H1 (cell line): ENCODE results near the gene MSL1. TPM values are rescaled to one million over a fixed set of nuclear protein-coding genes. Genes with fewer than 3 reads are reported as not detected.

Experiments used
- CTCF ChIA-PET: fragments of 300-600 bp; sonication (Branson Sonifier 250); formaldehyde crosslinking; loops from one replicate; lab custom pipeline; 2021; ENCODE audit not compliant: partially characterized antibody; lab: Charles Lee
- POLR2A ChIA-PET: fragments of 300-600 bp; sonication (Branson Sonifier 250); formaldehyde crosslinking; loops from one replicate; lab custom pipeline; 2021; ENCODE audit warnings: inconsistent platforms; ENCODE audit not compliant: partially characterized antibody; lab: Charles Lee
- DNase-seq, 2 experiments: peaks; one replicate each; pipeline versions ENCODE4 v3.0.0 to v3.0.0-alpha.2; 2010 to 2022; ENCODE audit warnings: low spot score in 2 of 2, low read depth in 1 of 2, mixed read lengths in 1 of 2
- FAIRE-seq: peaks from 2 replicates; lab custom pipeline; 2011; peaks lifted over from hg19 to GRCh38; lab: Jason Lieb, UNC
- H2AFZ ChIP-seq: 2 replicates; pipeline ENCODE4 v1.8.1; 2012; ENCODE audit warnings: low read length, inconsistent platforms
- H2AK5ac ChIP-seq: 2 replicates; pipeline ENCODE4 v1.6.1; 2013; ENCODE audit warnings: low read depth, low read length
- H2BK120ac ChIP-seq: replicated peaks from 2 replicates; pipeline ENCODE3; 2013; ENCODE audit warnings: low read depth, low read length, inconsistent platforms
- H2BK12ac ChIP-seq: 2 replicates; pipeline ENCODE4 v1.6.1; 2013; ENCODE audit warnings: low read depth, low read length
- H2BK15ac ChIP-seq: 2 replicates; pipeline ENCODE4 v1.6.1; 2013; ENCODE audit warnings: low read length
- H2BK20ac ChIP-seq: 2 replicates; pipeline ENCODE4 v1.6.1; 2013; ENCODE audit warnings: low read length
- H2BK5ac ChIP-seq: 2 replicates; pipeline ENCODE4 v1.6.1; 2013; ENCODE audit warnings: low read depth, low read length
- H3K14ac ChIP-seq: 2 replicates; pipeline ENCODE4 v1.6.1; 2013; ENCODE audit warnings: inconsistent platforms; ENCODE audit not compliant: insufficient read length
- H3K18ac ChIP-seq: 2 replicates; pipeline ENCODE4 v1.6.1; 2013; ENCODE audit warnings: low read length; ENCODE audit errors: extremely low read depth
- H3K23ac ChIP-seq: 2 replicates; pipeline ENCODE4 v1.6.1; 2013; ENCODE audit warnings: inconsistent platforms; ENCODE audit not compliant: insufficient read length
- H3K23me2 ChIP-seq: 2 replicates; pipeline ENCODE4 v1.6.1; 2013; ENCODE audit warnings: low read depth, low read length
- H3K27ac ChIP-seq: 2 replicates; pipeline ENCODE4 v1.6.1; 2011; ENCODE audit warnings: low read depth, low read length, inconsistent platforms
- H3K27me3 ChIP-seq, 4 experiments: replicated peaks in 1 of 4; 1 replicate in 1 of 4; 2 replicates in 3 of 4; pipeline versions ENCODE4 v1.6.1 to v1.8.1; 2011 to 2013; ENCODE audit warnings: low read length in 3 of 4, mild to moderate bottlenecking in 3 of 4, inconsistent platforms in 2 of 4, mixed read lengths in 2 of 4, moderate library complexity in 1 of 4; ENCODE audit not compliant: control insufficient read depth in 3 of 4, insufficient read depth in 3 of 4; ENCODE audit errors: extremely low read depth in 1 of 4
- H3K36me3 ChIP-seq, 4 experiments: 2 replicates each; pipeline versions ENCODE4 v1.6.1 to v1.8.1; 2011 to 2013; ENCODE audit warnings: mild to moderate bottlenecking in 4 of 4, low read length in 3 of 4, moderate library complexity in 2 of 4, control low read depth in 1 of 4, inconsistent platforms in 1 of 4; ENCODE audit not compliant: insufficient read depth in 4 of 4, control insufficient read depth in 2 of 4
- H3K4ac ChIP-seq: replicated peaks from 2 replicates; pipeline ENCODE3; 2013; ENCODE audit warnings: low read length, low read depth, mixed read lengths, inconsistent platforms; ENCODE audit not compliant: insufficient read length
- H3K4me1 ChIP-seq, 4 experiments: replicated peaks in 1 of 4; 1 replicate in 1 of 4; 2 replicates in 3 of 4; pipeline versions ENCODE4 v1.6.1 to v1.8.1; 2011 to 2013; ENCODE audit warnings: low read length in 3 of 4, inconsistent platforms in 2 of 4, mixed read lengths in 1 of 4; ENCODE audit not compliant: insufficient read depth in 4 of 4, control insufficient read depth in 3 of 4
- H3K4me2 ChIP-seq, 2 experiments: 2 replicates each; pipeline versions ENCODE4 v1.6.1 to v1.8.1; 2011 to 2013; ENCODE audit warnings: low read depth in 2 of 2, low read length in 2 of 2, control low read depth in 1 of 2, inconsistent platforms in 1 of 2, mild to moderate bottlenecking in 1 of 2; ENCODE audit not compliant: insufficient read depth in 1 of 2
- H3K4me3 ChIP-seq, 4 experiments: fragments of 200-600, 300-600 bp in 1 of 4; sonication (generic), shearing (Covaris generic), sonication (Bioruptor Twin) in 1 of 4; 2 replicates each; pipeline versions ENCODE4 v1.5.1 to v1.8.1; 2011 to 2016; ENCODE audit warnings: low read length in 4 of 4, low read depth in 3 of 4, control low read depth in 2 of 4, inconsistent platforms in 2 of 4, mild to moderate bottlenecking in 2 of 4, mixed read lengths in 1 of 4, moderate library complexity in 1 of 4; ENCODE audit not compliant: insufficient read depth in 2 of 4; ENCODE audit errors: extremely low read depth in 1 of 4
- H3K56ac ChIP-seq: replicated peaks from 2 replicates; pipeline ENCODE3; 2013; ENCODE audit warnings: low read depth, mild to moderate bottlenecking, mixed read lengths, low read length, inconsistent platforms; ENCODE audit not compliant: insufficient read length
- H3K79me1 ChIP-seq: 2 replicates; pipeline ENCODE4 v1.6.1; 2013; ENCODE audit warnings: low read depth, low read length, control low read depth
- H3K79me2 ChIP-seq, 2 experiments: 2 replicates each; pipeline versions ENCODE4 v1.6.1 to v1.8.1; 2012 to 2013; ENCODE audit warnings: low read length in 2 of 2, mild to moderate bottlenecking in 2 of 2, inconsistent platforms in 1 of 2; ENCODE audit not compliant: insufficient read depth in 2 of 2, control insufficient read depth in 1 of 2
- H3K9ac ChIP-seq, 4 experiments: replicated peaks in 1 of 4; 1 replicate in 1 of 4; 2 replicates in 3 of 4; pipeline versions ENCODE4 v1.6.1 to v1.8.1; 2011 to 2013; ENCODE audit warnings: low read depth in 3 of 4, low read length in 3 of 4, control low read depth in 2 of 4, mild to moderate bottlenecking in 2 of 4, moderate library complexity in 2 of 4, inconsistent platforms in 1 of 4; ENCODE audit errors: extremely low read depth in 1 of 4
- H3K9me3 ChIP-seq, 2 experiments: 2 replicates each; pipeline versions ENCODE4 v1.6.1 to v1.8.1; 2012 to 2013; ENCODE audit warnings: mild to moderate bottlenecking in 2 of 2, moderate library complexity in 2 of 2, control low read depth in 1 of 2, inconsistent platforms in 1 of 2, low read depth in 1 of 2, low read length in 1 of 2, mixed read lengths in 1 of 2; ENCODE audit not compliant: insufficient read depth in 2 of 2
- H4K20me1 ChIP-seq, 2 experiments: replicated peaks in 1 of 2; 2 replicates each; pipeline versions ENCODE3 to v1.8.1; 2011 to 2013; ENCODE audit warnings: inconsistent platforms in 2 of 2, low read length in 2 of 2, mild to moderate bottlenecking in 1 of 2; ENCODE audit not compliant: insufficient read depth in 2 of 2, control insufficient read depth in 1 of 2
- H4K5ac ChIP-seq: 2 replicates; pipeline ENCODE4 v1.6.1; 2013; ENCODE audit warnings: low read length, low read depth, mixed read lengths, inconsistent platforms; ENCODE audit not compliant: insufficient read length
- H4K8ac ChIP-seq: 2 replicates; pipeline ENCODE4 v1.8.0; 2013; ENCODE audit warnings: mild to moderate bottlenecking, moderate library complexity, low read length, inconsistent platforms; ENCODE audit not compliant: insufficient read depth; ENCODE audit errors: extremely low read depth
- H4K91ac ChIP-seq: replicated peaks from 2 replicates; pipeline ENCODE3; 2013; ENCODE audit warnings: low read length, mixed read lengths, inconsistent platforms; ENCODE audit not compliant: insufficient read length
- KDM1A ChIP-seq: fragments of 200-600, 300-600 bp; sonication (generic); IDR thresholded peaks from 2 replicates; pipeline ENCODE4 v1.7.1; 2016; ENCODE audit warnings: mild to moderate bottlenecking, low read length, borderline replicate concordance
- KDM4A ChIP-seq: IDR thresholded peaks from one replicate; pipeline ENCODE4 v1.7.1; 2012; ENCODE audit warnings: low read depth, mild to moderate bottlenecking, moderate library complexity, low read length, inconsistent platforms; ENCODE audit not compliant: severe bottlenecking
- WGBS, 2 experiments: shearing (Covaris generic) in 1 of 2; methylation state at CpG; one replicate each; pipeline versions ENCODE4 v1.1.6 to v1.1.7; 2013 to 2015; ENCODE audit warnings: low lambda C conversion rate in 2 of 2, mixed read lengths in 2 of 2, inconsistent platforms in 1 of 2, low coverage in 1 of 2, missing lambda C conversion rate in 1 of 2; ENCODE audit not compliant: insufficient replicate concordance in 2 of 2, insufficient coverage in 1 of 2, insufficient read length in 1 of 2; ENCODE audit errors: extremely low coverage in 1 of 2, missing lambda C conversion rate in 1 of 2; 5-methylcytosine and 5-hydroxymethylcytosine counted together
- polyA plus RNA-seq, 7 experiments: library from polyadenylated mRNA; depleted of rRNA in 3 of 7; stranded (reverse) in 5 of 7; unstranded in 2 of 7; fragments of >200 nt in 5 of 7; fragments of 200-250 nt in 2 of 7; gene quantifications; 1 replicate in 5 of 7; 2 replicates in 1 of 7; 4 replicates in 1 of 7; pipeline versions ENCODE4 v1.2.1 to v1.2.3, GENCODE V29; 2011 to 2013; ENCODE audit warnings: missing spikeins in 2 of 7, mixed read lengths in 2 of 7
- total RNA-seq: library from RNA; stranded (reverse); fragmentation: NEBNext Ultra II Directional; extraction: Animal tissue kit (Norgen Biotek cat#: 25700); gene quantifications from 2 replicates; pipeline ENCODE4 v1.2.1, GENCODE V29; 2021

Gene MSL1
- total and polyA plus RNA-seq, 2 of the 8 experiments (the other 6 are each of a cell fraction or from before 2014, with no cell fraction given), result 24.1 to 66.5 TPM

- no peak overlapping the region for H3K18ac ChIP-seq
- no peaks in the 10 kb centered on the region for H3K27me3 ChIP-seq
- H3K4me2 ChIP-seq, result no peak overlapping the region
- CTCF ChIA-PET, result interaction anchor here (0.7 to 8.9 kb wide), 14 partner anchors 14 to 171 kb away, joined by 3 to 135 read pairs (median 21); partner anchors contain the start of genes CSF3 and MSL1
- no peaks in the 10 kb centered on the region for H3K9me3 ChIP-seq
- POLR2A ChIA-PET, result interaction anchor here (0.6 to 16.7 kb wide), 10 partner anchors 8 to 1581 kb away, joined by 3 to 399 read pairs (median 5); partner anchors contain the start of genes CASC3, MED24, MSL1 and NR1D1
- peaks cover 0 to 4% of the 10 kb centered on the region in 2 experiments; a peak in 3 of 4 replicates for H3K79me2 ChIP-seq
- H3K27ac ChIP-seq, result no peak overlapping the region
- H2BK12ac ChIP-seq, result no peak overlapping the region
- H3K4me1 ChIP-seq, result peaks cover 18 to 33% (median 26%) of the 10 kb centered on the region in 4 experiments
- H3K23me2 ChIP-seq, result no peaks in the 10 kb centered on the region
- H2AFZ ChIP-seq, result no peak overlapping the region
- no peak overlapping the region for H3K4ac ChIP-seq
- H3K79me1 ChIP-seq, result peaks cover 2% of the 10 kb centered on the region; the same call in 1 of the 2 replicates
- H4K8ac ChIP-seq, result no peak overlapping the region
- H3K56ac ChIP-seq, result no peak overlapping the region
- no peak overlapping the region for H2AK5ac ChIP-seq
- H3K4me3 ChIP-seq, result no peak overlapping the region
- no peak overlapping the region for H2BK5ac ChIP-seq
- no peaks in the 10 kb centered on the region for H4K20me1 ChIP-seq
- H4K5ac ChIP-seq, result no peak overlapping the region
- TF ChIP-seq KDM4A (no peak), KDM1A (0 out of 2 replicates have a peak, but pooled peaks have one; percentile 76)
- FAIRE-seq (no peak), DNase-seq (no peak)
- no peak overlapping the region for H4K91ac ChIP-seq
- no peak overlapping the region; a peak in 1 of 7 replicates for H3K9ac ChIP-seq
- H2BK120ac ChIP-seq, result no peak overlapping the region
- WGBS, 2 experiments, result 67% methylated on average over 2 of the region's 2 CpGs; no CpG with 5 or more reads in 1 of the 2 experiments
- H3K36me3 ChIP-seq, result peaks cover 0 to 3% (median 0%) of the 10 kb centered on the region in 4 experiments; a peak in 1 of 8 replicates
- no peak overlapping the region for H2BK20ac ChIP-seq
- no peak overlapping the region for H2BK15ac ChIP-seq
- H3K23ac ChIP-seq, result no peak overlapping the region
- H3K14ac ChIP-seq, result no peak overlapping the region
These were observed 6.7 kb upstream of the MSL1 start for GRCh38 chr17:40115101-40115436.
